ENCODE results near the gene RFLNA.

- TF ChIP-seq, protein P1, sequence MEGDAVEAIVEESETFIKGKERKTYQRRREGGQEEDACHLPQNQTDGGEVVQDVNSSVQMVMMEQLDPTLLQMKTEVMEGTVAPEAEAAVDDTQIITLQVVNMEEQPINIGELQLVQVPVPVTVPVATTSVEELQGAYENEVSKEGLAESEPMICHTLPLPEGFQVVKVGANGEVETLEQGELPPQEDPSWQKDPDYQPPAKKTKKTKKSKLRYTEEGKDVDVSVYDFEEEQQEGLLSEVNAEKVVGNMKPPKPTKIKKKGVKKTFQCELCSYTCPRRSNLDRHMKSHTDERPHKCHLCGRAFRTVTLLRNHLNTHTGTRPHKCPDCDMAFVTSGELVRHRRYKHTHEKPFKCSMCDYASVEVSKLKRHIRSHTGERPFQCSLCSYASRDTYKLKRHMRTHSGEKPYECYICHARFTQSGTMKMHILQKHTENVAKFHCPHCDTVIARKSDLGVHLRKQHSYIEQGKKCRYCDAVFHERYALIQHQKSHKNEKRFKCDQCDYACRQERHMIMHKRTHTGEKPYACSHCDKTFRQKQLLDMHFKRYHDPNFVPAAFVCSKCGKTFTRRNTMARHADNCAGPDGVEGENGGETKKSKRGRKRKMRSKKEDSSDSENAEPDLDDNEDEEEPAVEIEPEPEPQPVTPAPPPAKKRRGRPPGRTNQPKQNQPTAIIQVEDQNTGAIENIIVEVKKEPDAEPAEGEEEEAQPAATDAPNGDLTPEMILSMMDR (IDR thresholded peaks at IDR 0.05): no peak
- no peak for TF ChIP-seq POLR2A (IDR thresholded peaks at IDR 0.05)
These were observed 12.6 kb downstream of the RFLNA start for GRCh38 chr12:124307556-124307825.

Data from lower leg skin (tissue), 3 donors.